Uterus (tissue), 2 donors: ENCODE data around the gene SAP30L.

Experiments
- CTCF ChIP-seq, 4 experiments: fragments of 200-600 bp in 2 of 4; fragments of 450-650 bp in 2 of 4; sonication (generic) in 2 of 4; IDR thresholded peaks; one replicate each; pipeline ENCODE4 v1.5.1; 2016 to 2019; ENCODE audit warnings: antibody characterized with exemption in 4 of 4, mild to moderate bottlenecking in 2 of 4, moderate library complexity in 1 of 4
- POLR2A ChIP-seq, 2 donors: fragments of 450-650 bp; IDR thresholded peaks; one replicate each; pipeline ENCODE4 v1.6.1; 2016; ENCODE audit warnings: antibody characterized with exemption in 2 of 2, mild to moderate bottlenecking in 1 of 2, moderate library complexity in 1 of 2

DNA sequence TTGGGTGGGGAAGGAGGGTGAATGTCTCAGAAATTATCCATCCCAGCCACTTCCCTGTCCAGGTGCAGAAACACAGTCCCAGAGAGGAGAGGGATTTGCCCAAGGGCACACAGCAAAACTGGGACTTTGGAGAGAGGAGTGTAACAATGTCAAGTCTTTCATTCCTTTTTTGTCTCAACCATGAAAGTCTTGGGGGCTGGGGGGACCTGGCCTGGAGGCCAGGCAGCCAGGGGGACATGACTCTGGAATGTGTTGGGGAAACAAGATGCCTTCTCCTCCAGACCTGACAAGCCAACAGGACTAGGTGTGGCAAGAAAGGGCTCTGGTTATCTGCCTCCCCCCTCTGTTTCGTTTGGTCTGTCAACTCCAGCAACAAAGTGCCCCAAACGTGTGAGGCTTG lies 46.1 kb downstream of the SAP30L start:
- TF ChIP-seq CTCF (IDR thresholded peaks at IDR 0.05) = no peak
- no peak for TF ChIP-seq POLR2A (IDR thresholded peaks at IDR 0.05)
